DOHH2 (cell line): ENCODE measurements around the gene SUMO4.

Source experiments
- H3F3A ChIP-seq: fragments of 200-600 bp; sonication (generic), shearing (Covaris generic); 2 replicates; pipeline ENCODE4 v1.6.0; 2016; ENCODE audit warnings: antibody characterized with exemption, mild to moderate bottlenecking; ENCODE audit not compliant: control insufficient read depth, insufficient read depth
- H3K27ac ChIP-seq: fragments of 200-600 bp; sonication (generic); 2 replicates; pipeline ENCODE4 v1.5.1; 2014; ENCODE audit warnings: low read depth, mild to moderate bottlenecking, low read length, moderate library complexity
- H3K27me3 ChIP-seq: fragments of 200-600 bp; sonication (generic); 2 replicates; pipeline ENCODE4 v1.6.1; 2014; ENCODE audit warnings: mild to moderate bottlenecking, low read length, mixed read lengths; ENCODE audit not compliant: control insufficient read depth
- H3K36me3 ChIP-seq: fragments of 200-600 bp; sonication (generic); 2 replicates; pipeline ENCODE4 v1.6.1; 2014; ENCODE audit warnings: mild to moderate bottlenecking, low read length, moderate library complexity, mixed read lengths; ENCODE audit not compliant: control insufficient read depth
- H3K4me1 ChIP-seq: fragments of 200-600 bp; sonication (generic); 2 replicates; pipeline ENCODE4 v1.6.1; 2014; ENCODE audit warnings: mild to moderate bottlenecking, low read length, mixed read lengths; ENCODE audit not compliant: control insufficient read depth
- H3K4me2 ChIP-seq: fragments of 200-600 bp; sonication (generic); 2 replicates; pipeline ENCODE4 v1.6.0; 2014; ENCODE audit warnings: mild to moderate bottlenecking, low read length, moderate library complexity
- H3K4me3 ChIP-seq: fragments of 200-600 bp; sonication (generic); 2 replicates; pipeline ENCODE4 v1.5.1; 2014; ENCODE audit warnings: mild to moderate bottlenecking, low read length, mixed read lengths
- H3K79me2 ChIP-seq: fragments of 200-600 bp; sonication (generic); 2 replicates; pipeline ENCODE4 v1.6.1; 2014; ENCODE audit warnings: mild to moderate bottlenecking, low read length, mixed read lengths; ENCODE audit not compliant: control insufficient read depth
- H3K9me2 ChIP-seq: fragments of 200-600 bp; sonication (generic); replicated peaks from 2 replicates; pipeline ENCODE4 v1.6.1; 2014; ENCODE audit warnings: mild to moderate bottlenecking, low read length, mixed read lengths; ENCODE audit not compliant: control insufficient read depth
- H3K9me3 ChIP-seq: fragments of 200-600 bp; sonication (generic); 2 replicates; pipeline ENCODE4 v1.6.1; 2014; ENCODE audit warnings: antibody characterized with exemption, low read length, mixed read lengths; ENCODE audit not compliant: control insufficient read depth, insufficient read depth
- H4K20me1 ChIP-seq: fragments of 200-600 bp; sonication (generic); 2 replicates; pipeline ENCODE4 v1.6.0; 2014; ENCODE audit warnings: low read depth, mild to moderate bottlenecking, antibody characterized with exemption, low read length, moderate library complexity; ENCODE audit not compliant: control insufficient read depth, insufficient read depth
- EZH2phosphoT487 ChIP-seq: fragments of 200-600 bp; sonication (generic); IDR thresholded peaks from 2 replicates; pipeline ENCODE4 v1.6.1; 2017; ENCODE audit warnings: borderline replicate concordance, mild to moderate bottlenecking, antibody characterized with exemption, low read length, moderate library complexity, mixed read lengths
- TF ChIP-seq, protein P1 (sequence below): fragments of 200-600 bp; sonication (generic); IDR thresholded peaks from one replicate; pipeline ENCODE4 v1.5.1; 2014; ENCODE audit warnings: antibody characterized with exemption, mild to moderate bottlenecking, low read depth, low read length; ENCODE audit not compliant: poor library complexity, severe bottlenecking

Gene SUMO4

DNA sequence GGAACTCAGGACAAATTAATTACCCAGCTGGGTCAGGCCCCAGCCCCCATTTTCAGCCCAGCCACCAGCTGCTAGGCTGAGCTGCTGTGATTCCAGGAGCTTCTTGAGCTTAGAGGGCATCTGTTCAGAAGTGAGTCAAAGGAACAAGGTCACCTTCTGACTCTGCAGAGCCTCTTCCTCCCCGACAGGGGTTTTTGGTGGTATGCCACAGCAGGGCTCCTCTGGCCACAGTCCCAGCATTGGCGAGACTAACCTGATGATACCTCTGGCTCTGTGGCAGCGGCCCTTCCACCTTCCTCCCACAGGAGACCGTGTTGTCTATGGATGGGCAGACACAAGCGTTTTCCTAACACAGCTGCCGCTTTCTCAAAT lies 45.0 kb downstream of the SUMO4 start:
- no peak overlapping the region for H3K27ac ChIP-seq
- H3K9me3 ChIP-seq = no peaks in the 10 kb centered on the region
- H3K4me3 ChIP-seq = no peak overlapping the region
- no peaks in the 10 kb centered on the region for H3K4me1 ChIP-seq
- no peaks in the 10 kb centered on the region; the same call in 1 of the 2 replicates for H3F3A ChIP-seq
- no peaks in the 10 kb centered on the region for H3K9me2 ChIP-seq
- TF ChIP-seq EZH2phosphoT487 = no peak
- TF ChIP-seq, protein P1, sequence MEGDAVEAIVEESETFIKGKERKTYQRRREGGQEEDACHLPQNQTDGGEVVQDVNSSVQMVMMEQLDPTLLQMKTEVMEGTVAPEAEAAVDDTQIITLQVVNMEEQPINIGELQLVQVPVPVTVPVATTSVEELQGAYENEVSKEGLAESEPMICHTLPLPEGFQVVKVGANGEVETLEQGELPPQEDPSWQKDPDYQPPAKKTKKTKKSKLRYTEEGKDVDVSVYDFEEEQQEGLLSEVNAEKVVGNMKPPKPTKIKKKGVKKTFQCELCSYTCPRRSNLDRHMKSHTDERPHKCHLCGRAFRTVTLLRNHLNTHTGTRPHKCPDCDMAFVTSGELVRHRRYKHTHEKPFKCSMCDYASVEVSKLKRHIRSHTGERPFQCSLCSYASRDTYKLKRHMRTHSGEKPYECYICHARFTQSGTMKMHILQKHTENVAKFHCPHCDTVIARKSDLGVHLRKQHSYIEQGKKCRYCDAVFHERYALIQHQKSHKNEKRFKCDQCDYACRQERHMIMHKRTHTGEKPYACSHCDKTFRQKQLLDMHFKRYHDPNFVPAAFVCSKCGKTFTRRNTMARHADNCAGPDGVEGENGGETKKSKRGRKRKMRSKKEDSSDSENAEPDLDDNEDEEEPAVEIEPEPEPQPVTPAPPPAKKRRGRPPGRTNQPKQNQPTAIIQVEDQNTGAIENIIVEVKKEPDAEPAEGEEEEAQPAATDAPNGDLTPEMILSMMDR = no peak
- peaks cover 4% of the 10 kb centered on the region for H3K36me3 ChIP-seq
- H3K79me2 ChIP-seq = no peaks in the 10 kb centered on the region
- no peaks in the 10 kb centered on the region for H3K27me3 ChIP-seq
- no peak overlapping the region for H3K4me2 ChIP-seq
- no peaks in the 10 kb centered on the region for H4K20me1 ChIP-seq

DNA sequence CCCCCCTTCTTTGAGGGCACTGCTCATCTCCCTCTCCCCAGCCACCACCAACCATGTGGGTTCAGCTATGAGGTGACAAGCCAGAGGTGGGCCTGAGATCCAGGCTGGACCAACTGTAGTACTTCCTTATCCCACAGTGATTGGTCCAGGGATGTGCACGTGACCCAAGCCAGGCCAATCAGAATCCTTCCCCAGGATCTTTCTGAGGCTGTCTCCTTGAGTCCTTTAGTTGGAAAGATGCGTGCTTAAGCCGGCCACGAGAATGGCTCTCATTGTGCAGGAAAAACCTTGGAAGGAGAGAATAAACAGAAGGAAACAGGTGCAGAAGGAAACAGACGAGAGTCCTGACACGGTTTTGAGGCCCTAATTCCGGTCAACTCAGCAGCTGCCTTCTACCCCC lies 45.5 kb downstream of the SUMO4 start:
- Histone ChIP-seq H3F3A (no peaks in the 10 kb centered on the region; the same call in 1 of the 2 replicates), H3K9me2 (no peaks in the 10 kb centered on the region), H3K27ac (no peak overlapping the region), H4K20me1 (no peaks in the 10 kb centered on the region), H3K9me3 (no peaks in the 10 kb centered on the region), H3K4me1 (no peaks in the 10 kb centered on the region), H3K36me3 (peaks cover 9% of the 10 kb centered on the region), H3K27me3 (no peaks in the 10 kb centered on the region), H3K4me3 (no peak overlapping the region), H3K4me2 (no peak overlapping the region), H3K79me2 (no peaks in the 10 kb centered on the region)
- TF ChIP-seq, protein P1 = no peak
- TF ChIP-seq EZH2phosphoT487 = no peak

DNA sequence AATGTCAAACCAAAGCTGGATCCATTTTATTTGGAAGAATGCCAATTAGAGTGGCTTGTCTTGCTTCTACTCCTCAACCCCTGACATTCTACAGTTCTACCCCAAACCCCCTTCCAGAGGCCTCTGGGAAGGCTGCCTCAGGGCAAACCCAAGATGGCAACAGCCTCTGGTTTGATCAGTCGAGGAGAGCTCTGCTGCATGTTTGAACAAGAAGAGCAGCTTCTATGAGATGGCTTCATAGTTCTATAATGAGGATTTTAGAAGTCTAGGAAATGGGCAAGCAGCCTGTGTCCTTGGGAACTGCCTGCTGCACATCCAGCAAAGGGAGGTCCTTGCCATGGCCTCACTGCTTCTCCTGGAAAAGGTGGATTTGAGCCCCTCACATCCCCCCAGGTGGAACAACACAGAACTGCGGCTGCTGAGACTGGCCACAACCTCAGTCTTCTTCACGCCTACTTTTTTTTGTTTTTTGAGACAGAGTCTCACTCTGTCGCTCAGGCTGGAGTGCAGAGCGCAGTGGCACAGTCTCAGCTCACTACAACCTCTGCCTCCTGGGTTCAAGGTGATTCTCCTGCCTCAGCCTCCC lies 46.8 kb downstream of the SUMO4 start:
- Histone ChIP-seq H3K79me2 (no peaks in the 10 kb centered on the region), H3K9me2 (no peaks in the 10 kb centered on the region), H3F3A (no peaks in the 10 kb centered on the region; the same call in 1 of the 2 replicates), H3K4me1 (no peaks in the 10 kb centered on the region), H3K4me2 (no peak overlapping the region), H3K9me3 (no peaks in the 10 kb centered on the region), H3K27me3 (no peaks in the 10 kb centered on the region), H4K20me1 (no peaks in the 10 kb centered on the region), H3K36me3 (peaks cover 16% of the 10 kb centered on the region), H3K4me3 (no peak overlapping the region), H3K27ac (no peak overlapping the region)
- TF ChIP-seq, protein P1 = no peak
- no peak for TF ChIP-seq EZH2phosphoT487
